ENCODE results near the gene TTYH3. TPM values are rescaled to one million over a fixed set of nuclear protein-coding genes. Genes with fewer than 3 reads are reported as not detected.
A peak's percentile ranks its signal among the peaks of the same experiment; 100 is the strongest.

TTYH3 gene
- total RNA-seq, 1 donor from 2014 or later = 166 TPM

- TF ChIP-seq CTCF (conservative IDR thresholded peaks at IDR 0.05) = no peak
- H3K36me3 Mint-ChIP-seq = no peaks in the 10 kb centered on the region
These were observed 54.3 kb downstream of the TTYH3 start for GRCh38 chr7:2686101-2686500.

GRCh38 chr7:2687338-2687869, 55.6 kb downstream of the TTYH3 start:
- peaks cover 42% of the 10 kb centered on the region for H3K27me3 Mint-ChIP-seq

More at GRCh38 chr7:2686101-2686500, 54.3 kb downstream of the TTYH3 start:
- Mint-ChIP-seq H3K27ac (no peak overlapping the region), H3K9me3 (no peaks in the 10 kb centered on the region), H3K4me3 (peak overlapping the region; percentile 51), H3K4me1 (ENCODE audit: unreplicated experiment) (peaks cover 7% of the 10 kb centered on the region), H3K27me3 (peaks cover 39% of the 10 kb centered on the region)
- no peak for DNase-seq (ENCODE audit: extremely low spot score, unreplicated experiment)

GRCh38 chr7:2687881-2688318, 56.1 kb downstream of the TTYH3 start, which contains the start of gene AMZ1:
AMZ1 (plus strand) TSS chr7:2688202; CDS start chr7:2700452, 12,250 bp downstream.
- Mint-ChIP-seq H3K4me3 (peak within 1 kb of the TSS; percentile 81), H3K27me3 (peaks cover 42% of the 10 kb centered on the region), H3K27ac (peak within 1 kb of the TSS; percentile 36), H3K9me3 (no peaks in the 10 kb centered on the region), H3K4me1 (ENCODE audit: unreplicated experiment) (peaks cover 7% of the 10 kb centered on the region), H3K36me3 (no peaks in the 10 kb centered on the region)
- TF ChIP-seq CTCF (conservative IDR thresholded peaks at IDR 0.05) = no peak
- no peak for DNase-seq (ENCODE audit: extremely low spot score, unreplicated experiment)

More at GRCh38 chr7:2687338-2687869, 55.6 kb downstream of the TTYH3 start:
- no peak overlapping the region for H3K4me3 Mint-ChIP-seq
- no peaks in the 10 kb centered on the region for H3K9me3 Mint-ChIP-seq
- no peak overlapping the region for H3K27ac Mint-ChIP-seq
- H3K36me3 Mint-ChIP-seq = no peaks in the 10 kb centered on the region
- no peak for DNase-seq (ENCODE audit: extremely low spot score, unreplicated experiment)
- H3K4me1 Mint-ChIP-seq (ENCODE audit: unreplicated experiment) = peaks cover 7% of the 10 kb centered on the region
- no peak for TF ChIP-seq CTCF (conservative IDR thresholded peaks at IDR 0.05)

GRCh38 chr7:2688409-2689342, 56.9 kb downstream of the TTYH3 start:
- Mint-ChIP-seq H3K27ac (peak overlapping the region; percentile 36), H3K4me1 (ENCODE audit: unreplicated experiment) (peaks cover 7% of the 10 kb centered on the region), H3K27me3 (peaks cover 42% of the 10 kb centered on the region), H3K4me3 (peak overlapping the region; percentile 81), H3K36me3 (no peaks in the 10 kb centered on the region), H3K9me3 (no peaks in the 10 kb centered on the region)
- TF ChIP-seq CTCF (conservative IDR thresholded peaks at IDR 0.05) = no peak
- no peak for DNase-seq (ENCODE audit: extremely low spot score, unreplicated experiment)

- DNase-seq (ENCODE audit: extremely low spot score, unreplicated experiment) = no peak
- H3K4me3 Mint-ChIP-seq = peak overlapping the region; percentile 81
- peaks cover 42% of the 10 kb centered on the region for H3K27me3 Mint-ChIP-seq
- H3K36me3 Mint-ChIP-seq = no peaks in the 10 kb centered on the region
- H3K9me3 Mint-ChIP-seq = no peaks in the 10 kb centered on the region
- H3K27ac Mint-ChIP-seq = peak overlapping the region; percentile 36
- H3K4me1 Mint-ChIP-seq (ENCODE audit: unreplicated experiment) = peaks cover 7% of the 10 kb centered on the region
- TF ChIP-seq CTCF (conservative IDR thresholded peaks at IDR 0.05) = no peak
These were observed 57.6 kb downstream of the TTYH3 start for GRCh38 chr7:2689343-2689847.
